Astrocyte (in vitro differentiated cells and primary cell): ENCODE results near the gene TREML1. TPM values are rescaled to one million over a fixed set of nuclear protein-coding genes. Genes with fewer than 3 reads are reported as not detected.

ENCODE experiments used
- DNase-seq: peaks from one replicate; pipeline ENCODE4 v3.0.0-alpha.2; 2010; ENCODE audit warnings: low read depth
- FAIRE-seq: peaks from 2 replicates; lab custom pipeline; 2011; peaks lifted over from hg19 to GRCh38; lab: Jason Lieb, UNC
- H2AFZ ChIP-seq: 2 replicates; pipeline ENCODE4 v1.6.0; 2012; ENCODE audit warnings: low read depth, low read length, inconsistent platforms
- H3K27ac ChIP-seq: 2 replicates; pipeline ENCODE4 v1.5.1; 2011; ENCODE audit warnings: low read depth, low read length, inconsistent platforms
- H3K27me3 ChIP-seq: 2 replicates; pipeline ENCODE4 v1.6.0; 2011; ENCODE audit warnings: low read length, inconsistent platforms; ENCODE audit not compliant: insufficient read depth
- H3K36me3 ChIP-seq: 2 replicates; pipeline ENCODE4 v1.5.1; 2011; ENCODE audit warnings: low read length, inconsistent platforms; ENCODE audit not compliant: insufficient read depth
- H3K4me1 ChIP-seq: 2 replicates; pipeline ENCODE4 v1.5.1; 2011; ENCODE audit warnings: low read length, inconsistent platforms; ENCODE audit not compliant: insufficient read depth
- H3K4me2 ChIP-seq: 2 replicates; pipeline ENCODE4 v1.6.0; 2012; ENCODE audit warnings: low read length, inconsistent platforms
- H3K4me3 ChIP-seq: 2 replicates; pipeline ENCODE4 v1.5.1; 2011; ENCODE audit warnings: low read depth, mild to moderate bottlenecking, low read length, inconsistent platforms; ENCODE audit not compliant: insufficient read depth
- H3K79me2 ChIP-seq: 2 replicates; pipeline ENCODE4 v1.6.0; 2012; ENCODE audit warnings: mild to moderate bottlenecking, low read length, inconsistent platforms; ENCODE audit not compliant: insufficient read depth
- H3K9ac ChIP-seq: 2 replicates; pipeline ENCODE4 v1.6.0; 2012; ENCODE audit warnings: mild to moderate bottlenecking, low read length, inconsistent platforms
- H3K9me3 ChIP-seq: 2 replicates; pipeline ENCODE4 v1.5.1; 2012; ENCODE audit warnings: low read depth, mild to moderate bottlenecking, low read length, inconsistent platforms; ENCODE audit not compliant: insufficient read depth
- H4K20me1 ChIP-seq: 2 replicates; pipeline ENCODE4 v1.6.0; 2012; ENCODE audit warnings: low read length, inconsistent platforms; ENCODE audit not compliant: insufficient read depth
- H3K27ac Mint-ChIP-seq: one replicate; pipeline ENCODE4 v1.8.0; 2021; ENCODE audit warnings: mild to moderate bottlenecking, mixed read lengths; ENCODE audit not compliant: unreplicated experiment
- H3K27me3 Mint-ChIP-seq: one replicate; pipeline ENCODE4 v1.8.0; 2021; ENCODE audit warnings: low read depth, mixed read lengths; ENCODE audit not compliant: unreplicated experiment
- H3K36me3 Mint-ChIP-seq: one replicate; pipeline ENCODE4 v1.8.0; 2021; ENCODE audit warnings: low read depth, mixed read lengths; ENCODE audit not compliant: unreplicated experiment
- H3K4me1 Mint-ChIP-seq: one replicate; pipeline ENCODE4 v1.8.0; 2021; ENCODE audit warnings: low read depth, mixed read lengths; ENCODE audit not compliant: unreplicated experiment
- H3K4me3 Mint-ChIP-seq: one replicate; pipeline ENCODE4 v1.8.0; 2021; ENCODE audit warnings: mild to moderate bottlenecking, moderate library complexity, mixed read lengths; ENCODE audit not compliant: unreplicated experiment
- H3K9me3 Mint-ChIP-seq: one replicate; pipeline ENCODE4 v1.8.0; 2021; ENCODE audit warnings: mild to moderate bottlenecking, mixed read lengths; ENCODE audit not compliant: unreplicated experiment
- EZH2 ChIP-seq: IDR thresholded peaks from 2 replicates; pipeline ENCODE4 v1.6.1; 2012; ENCODE audit warnings: mild to moderate bottlenecking, low read length, inconsistent platforms; ENCODE audit not compliant: insufficient read depth
- total RNA-seq: library from RNA; stranded (reverse); gene quantifications from 2 replicates; pipeline ENCODE4 v1.2.1, GENCODE V29; 2021
- TF ChIP-seq, protein P1 (sequence below): IDR thresholded peaks from 2 replicates; pipeline ENCODE4 v1.5.1; 2011; ENCODE audit warnings: low read depth, mild to moderate bottlenecking, inconsistent platforms, low read length, moderate library complexity; ENCODE audit not compliant: insufficient read depth

Gene TREML1
- total RNA-seq, 1 donor from 2014 or later = not detected

DNA sequence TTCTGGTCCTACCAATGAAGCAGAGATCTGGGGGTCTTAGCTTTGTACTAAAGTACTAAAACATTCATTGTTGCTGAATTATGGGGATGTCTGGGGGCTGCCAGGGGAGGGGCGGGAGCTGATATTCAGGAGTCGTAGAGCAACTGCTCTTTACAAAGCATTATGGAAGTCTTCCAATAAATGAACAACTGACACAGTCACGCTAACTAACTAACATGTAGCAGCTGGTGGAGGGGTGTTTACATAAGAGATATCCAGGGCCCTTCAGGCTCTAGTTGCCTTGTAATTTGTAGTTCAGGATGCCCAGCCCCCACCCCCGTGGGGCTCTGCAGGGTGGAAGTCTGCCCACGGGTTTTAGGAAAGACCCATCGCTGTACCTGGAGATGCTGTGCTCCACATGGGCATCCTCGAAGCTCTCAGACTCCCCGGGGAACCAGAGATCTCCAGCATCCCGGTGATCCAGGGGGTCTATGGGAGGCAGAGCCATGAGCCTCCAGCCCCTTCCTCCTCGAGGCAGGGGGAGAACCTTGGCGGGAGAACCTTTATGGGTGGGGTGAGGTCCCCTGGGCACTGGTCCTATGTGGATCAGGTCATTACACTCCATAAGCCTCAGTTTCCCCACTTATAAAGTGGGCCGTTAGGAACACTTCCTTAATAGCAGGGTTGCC lies 5.4 kb upstream of the TREML1 start:
- peaks cover 41% of the 10 kb centered on the region for H3K27me3 Mint-ChIP-seq
- peaks cover 3% of the 10 kb centered on the region for H3K36me3 Mint-ChIP-seq
- no peak overlapping the region for H3K4me2 ChIP-seq
- H3K27me3 ChIP-seq = no peaks in the 10 kb centered on the region
- TF ChIP-seq EZH2 = no peak
- TF ChIP-seq, protein P1, sequence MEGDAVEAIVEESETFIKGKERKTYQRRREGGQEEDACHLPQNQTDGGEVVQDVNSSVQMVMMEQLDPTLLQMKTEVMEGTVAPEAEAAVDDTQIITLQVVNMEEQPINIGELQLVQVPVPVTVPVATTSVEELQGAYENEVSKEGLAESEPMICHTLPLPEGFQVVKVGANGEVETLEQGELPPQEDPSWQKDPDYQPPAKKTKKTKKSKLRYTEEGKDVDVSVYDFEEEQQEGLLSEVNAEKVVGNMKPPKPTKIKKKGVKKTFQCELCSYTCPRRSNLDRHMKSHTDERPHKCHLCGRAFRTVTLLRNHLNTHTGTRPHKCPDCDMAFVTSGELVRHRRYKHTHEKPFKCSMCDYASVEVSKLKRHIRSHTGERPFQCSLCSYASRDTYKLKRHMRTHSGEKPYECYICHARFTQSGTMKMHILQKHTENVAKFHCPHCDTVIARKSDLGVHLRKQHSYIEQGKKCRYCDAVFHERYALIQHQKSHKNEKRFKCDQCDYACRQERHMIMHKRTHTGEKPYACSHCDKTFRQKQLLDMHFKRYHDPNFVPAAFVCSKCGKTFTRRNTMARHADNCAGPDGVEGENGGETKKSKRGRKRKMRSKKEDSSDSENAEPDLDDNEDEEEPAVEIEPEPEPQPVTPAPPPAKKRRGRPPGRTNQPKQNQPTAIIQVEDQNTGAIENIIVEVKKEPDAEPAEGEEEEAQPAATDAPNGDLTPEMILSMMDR = no peak
- DNase-seq (no peak), FAIRE-seq (no peak)
- H3K27ac ChIP-seq = no peak overlapping the region
- H3K4me1 Mint-ChIP-seq = peaks cover 4% of the 10 kb centered on the region
- no peaks in the 10 kb centered on the region for H4K20me1 ChIP-seq
- no peaks in the 10 kb centered on the region for H3K4me1 ChIP-seq
- no peak overlapping the region for H3K4me3 ChIP-seq
- H3K27ac Mint-ChIP-seq = no peak overlapping the region
- no peak overlapping the region for H3K9ac ChIP-seq
- H3K9me3 ChIP-seq = no peaks in the 10 kb centered on the region
- H3K4me3 Mint-ChIP-seq = no peak overlapping the region
- no peaks in the 10 kb centered on the region for H3K36me3 ChIP-seq
- no peak overlapping the region for H2AFZ ChIP-seq
- H3K9me3 Mint-ChIP-seq = peaks cover 5% of the 10 kb centered on the region
- no peaks in the 10 kb centered on the region for H3K79me2 ChIP-seq

DNA sequence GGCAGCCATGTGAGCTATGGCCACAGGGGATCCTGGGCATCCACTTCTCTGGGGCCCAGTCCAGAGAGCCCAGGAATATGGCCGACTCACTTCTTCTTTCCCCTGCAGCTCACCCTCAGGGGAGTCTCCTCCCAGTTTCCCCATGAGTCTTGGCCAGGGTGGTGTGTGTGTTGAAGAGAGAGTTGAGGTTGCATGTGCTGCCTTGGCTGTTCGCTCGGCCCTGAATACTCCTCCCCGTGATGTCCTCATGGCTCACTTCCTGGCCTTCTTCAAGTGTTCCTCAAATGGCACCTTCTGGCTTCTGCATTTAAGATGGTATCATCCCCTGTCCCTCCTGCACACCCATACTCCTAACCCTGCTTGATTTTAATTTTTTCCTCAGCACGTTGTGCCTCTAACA lies 3.2 kb upstream of the TREML1 start:
- H4K20me1 ChIP-seq = no peaks in the 10 kb centered on the region
- FAIRE-seq (no peak), DNase-seq (no peak)
- H2AFZ ChIP-seq = no peak overlapping the region
- no peaks in the 10 kb centered on the region for H3K4me1 ChIP-seq
- H3K9me3 Mint-ChIP-seq = peaks cover 5% of the 10 kb centered on the region
- TF ChIP-seq EZH2 = no peak
- H3K27ac Mint-ChIP-seq = no peak overlapping the region
- H3K4me2 ChIP-seq = no peak overlapping the region
- peaks cover 41% of the 10 kb centered on the region for H3K27me3 Mint-ChIP-seq
- no peaks in the 10 kb centered on the region for H3K79me2 ChIP-seq
- no peak overlapping the region for H3K27ac ChIP-seq
- H3K36me3 Mint-ChIP-seq = peaks cover 3% of the 10 kb centered on the region
- peaks cover 4% of the 10 kb centered on the region for H3K4me1 Mint-ChIP-seq
- H3K9ac ChIP-seq = no peak overlapping the region
- H3K4me3 Mint-ChIP-seq = no peak overlapping the region
- H3K4me3 ChIP-seq = no peak overlapping the region
- H3K36me3 ChIP-seq = no peaks in the 10 kb centered on the region
- H3K27me3 ChIP-seq = no peaks in the 10 kb centered on the region
- H3K9me3 ChIP-seq = no peaks in the 10 kb centered on the region

DNA sequence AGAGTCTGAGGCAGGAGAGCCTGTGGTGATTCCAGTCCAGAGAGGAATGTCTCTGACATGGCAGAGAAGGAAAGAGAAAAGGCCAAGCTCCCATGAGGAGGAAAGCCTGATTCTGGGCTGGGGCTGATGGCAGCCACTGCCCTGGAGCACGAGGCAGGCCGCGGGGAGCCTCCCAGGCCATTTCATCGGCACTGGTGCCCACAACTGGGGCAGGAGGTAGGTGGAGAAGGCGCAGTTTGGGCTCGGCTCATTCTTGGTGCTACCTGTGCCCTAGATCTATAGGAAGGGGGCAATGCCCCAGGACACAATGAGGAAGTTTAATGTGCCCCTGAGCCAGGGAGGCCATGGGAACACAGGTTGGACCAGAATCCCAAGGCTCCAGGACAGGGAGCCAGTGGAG lies 2.6 kb upstream of the TREML1 start:
- Histone ChIP-seq H3K36me3 (no peaks in the 10 kb centered on the region), H3K27ac (no peak overlapping the region), H3K9me3 (no peaks in the 10 kb centered on the region), H3K27me3 (no peaks in the 10 kb centered on the region), H3K4me2 (no peak overlapping the region), H2AFZ (no peak overlapping the region), H3K9ac (no peak overlapping the region), H4K20me1 (no peaks in the 10 kb centered on the region), H3K79me2 (no peaks in the 10 kb centered on the region), H3K4me1 (no peaks in the 10 kb centered on the region), H3K4me3 (no peak overlapping the region)
- TF ChIP-seq, protein P1 = no peak
- no peak for TF ChIP-seq EZH2
- H3K4me1 Mint-ChIP-seq = peaks cover 4% of the 10 kb centered on the region
- H3K27ac Mint-ChIP-seq = no peak overlapping the region
- no peak for DNase-seq
- no peak for FAIRE-seq
- peaks cover 5% of the 10 kb centered on the region for H3K9me3 Mint-ChIP-seq
- peaks cover 3% of the 10 kb centered on the region for H3K36me3 Mint-ChIP-seq
- no peak overlapping the region for H3K4me3 Mint-ChIP-seq
- H3K27me3 Mint-ChIP-seq = peaks cover 36% of the 10 kb centered on the region
